ENCODE measurements around the gene IFNL4.

- no peak for TF ChIP-seq PATZ1 (CRISPR knock-in tag; IDR thresholded peaks at IDR 0.05; ENCODE audit: borderline replicate concordance)
- TF ChIP-seq CREB5 (CRISPR knock-in tag; IDR thresholded peaks at IDR 0.05; ENCODE audit: low read depth): no peak
- TF ChIP-seq ISL1 (CRISPR knock-in tag; IDR thresholded peaks at IDR 0.05): no peak
- no peak for TF ChIP-seq PPARA (CRISPR knock-in tag; IDR thresholded peaks at IDR 0.05; ENCODE audit: borderline replicate concordance)
- TF ChIP-seq TSHZ2 (CRISPR knock-in tag; IDR thresholded peaks at IDR 0.05): no peak
- TF ChIP-seq ARNTL (CRISPR knock-in tag; IDR thresholded peaks at IDR 0.05; ENCODE audit: borderline replicate concordance, low read depth): no peak
- TF ChIP-seq CSDC2 (CRISPR knock-in tag; IDR thresholded peaks at IDR 0.05): no peak
- no peak for TF ChIP-seq POU6F1 (CRISPR knock-in tag; IDR thresholded peaks at IDR 0.05; ENCODE audit: borderline replicate concordance, low read depth)
- no peak for TF ChIP-seq CSRNP3 (CRISPR knock-in tag; IDR thresholded peaks at IDR 0.05)
- TF ChIP-seq RARB (CRISPR knock-in tag; IDR thresholded peaks at IDR 0.05): no peak
- no peak for TF ChIP-seq ZNF8 (CRISPR knock-in tag; IDR thresholded peaks at IDR 0.05)
These were observed 16.8 kb upstream of the IFNL4 start for GRCh38 chr19:39265321-39265916.
